Panc1 (cell line): ENCODE data around the gene LMF1.
"Not testable (repeated sequence)": the region's sequence is repeated elsewhere in the genome, so short reads cannot be mapped to it uniquely, and the experiment has no call there.

Source experiments
- CTCF ChIP-seq: fragments of 450-650 bp; IDR thresholded peaks from 2 replicates; pipeline ENCODE4 v1.5.1; 2017; ENCODE audit warnings: mild to moderate bottlenecking
- POLR2AphosphoS5 ChIP-seq: IDR thresholded peaks from 2 replicates; pipeline ENCODE4 v1.6.1; 2012; ENCODE audit warnings: mild to moderate bottlenecking, low read depth, low read length, moderate library complexity
- TCF7L2 ChIP-seq: IDR thresholded peaks from 2 replicates; pipeline ENCODE4 v1.6.1; 2011; ENCODE audit warnings: mild to moderate bottlenecking, low read depth, low read length, inconsistent platforms

- TF ChIP-seq CTCF, POLR2AphosphoS5, TCF7L2: not testable (repeated sequence)
Measured at GRCh38 chr16:950733-951573, 19.8 kb downstream of the LMF1 start.
